MCF 10A (cell line): ENCODE results near the gene TCF15. TPM values are rescaled to one million over a fixed set of nuclear protein-coding genes. Genes with fewer than 3 reads are reported as not detected.

ENCODE experiments used
- BruUV-seq: library from RNA; stranded (reverse); fragments of 400-500 nt; replicated peaks from 2 replicates; lab custom pipeline; 2021; lab: Mats Ljungman, UMichigan
- CTCF ChIA-PET: fragments of 300-600 bp; sonication (Branson Sonifier 250); formaldehyde crosslinking; extraction: SDS; loops from one replicate; lab custom pipeline; 2021; ENCODE audit warnings: antibody characterized with exemption, inconsistent platforms; lab: Yijun Ruan, JAX
- POLR2A ChIA-PET: fragments of 300-600, 350-650 bp; sonication (Branson Sonifier 250); formaldehyde crosslinking; extraction: SDS; loops from one replicate; lab custom pipeline; 2020; ENCODE audit warnings: antibody characterized with exemption, inconsistent platforms; lab: Yijun Ruan, JAX
- DNase-seq: peaks from one replicate; pipeline ENCODE4 v3.0.0-alpha.2; 2018; ENCODE audit not compliant: unreplicated experiment
- H3K27ac Mint-ChIP-seq: one replicate; pipeline ENCODE4 v1.8.0; 2022; ENCODE audit warnings: mild to moderate bottlenecking, low read depth, mixed read lengths; ENCODE audit not compliant: unreplicated experiment
- H3K27me3 Mint-ChIP-seq: one replicate; pipeline ENCODE4 v1.8.0; 2022; ENCODE audit warnings: mixed read lengths; ENCODE audit not compliant: insufficient read depth, unreplicated experiment
- H3K36me3 Mint-ChIP-seq: one replicate; pipeline ENCODE4 v1.8.0; 2022; ENCODE audit warnings: mild to moderate bottlenecking, moderate library complexity, mixed read lengths; ENCODE audit not compliant: insufficient read depth, unreplicated experiment
- H3K4me1 Mint-ChIP-seq: one replicate; pipeline ENCODE4 v1.8.0; 2022; ENCODE audit warnings: mixed read lengths; ENCODE audit not compliant: insufficient read depth, unreplicated experiment
- H3K4me3 Mint-ChIP-seq: one replicate; pipeline ENCODE4 v1.8.0; 2022; ENCODE audit warnings: mild to moderate bottlenecking, moderate library complexity, mixed read lengths; ENCODE audit not compliant: unreplicated experiment
- H3K9me3 Mint-ChIP-seq: one replicate; pipeline ENCODE4 v1.8.0; 2022; ENCODE audit warnings: mixed read lengths; ENCODE audit not compliant: unreplicated experiment
- intact Hi-C: fragments of 100-400 bp; cut with micrococcal nuclease; formaldehyde crosslinking; loops from 2 replicates; pipeline ENCODE4 v1.14.1; 2022
- total RNA-seq: library from RNA; stranded (reverse); gene quantifications from 2 replicates; pipeline ENCODE4 v1.2.3, GENCODE V29; 2022
- TF ChIP-seq, protein P1 (sequence below): fragments of 200-600 bp; IDR thresholded peaks from one replicate; pipeline ENCODE4 v1.8.0; 2022; ENCODE audit warnings: antibody characterized with exemption, mild to moderate bottlenecking; ENCODE audit not compliant: unreplicated experiment

The TCF15 gene
- total RNA-seq, 1 experiment from 2014 or later, result not detected

DNA sequence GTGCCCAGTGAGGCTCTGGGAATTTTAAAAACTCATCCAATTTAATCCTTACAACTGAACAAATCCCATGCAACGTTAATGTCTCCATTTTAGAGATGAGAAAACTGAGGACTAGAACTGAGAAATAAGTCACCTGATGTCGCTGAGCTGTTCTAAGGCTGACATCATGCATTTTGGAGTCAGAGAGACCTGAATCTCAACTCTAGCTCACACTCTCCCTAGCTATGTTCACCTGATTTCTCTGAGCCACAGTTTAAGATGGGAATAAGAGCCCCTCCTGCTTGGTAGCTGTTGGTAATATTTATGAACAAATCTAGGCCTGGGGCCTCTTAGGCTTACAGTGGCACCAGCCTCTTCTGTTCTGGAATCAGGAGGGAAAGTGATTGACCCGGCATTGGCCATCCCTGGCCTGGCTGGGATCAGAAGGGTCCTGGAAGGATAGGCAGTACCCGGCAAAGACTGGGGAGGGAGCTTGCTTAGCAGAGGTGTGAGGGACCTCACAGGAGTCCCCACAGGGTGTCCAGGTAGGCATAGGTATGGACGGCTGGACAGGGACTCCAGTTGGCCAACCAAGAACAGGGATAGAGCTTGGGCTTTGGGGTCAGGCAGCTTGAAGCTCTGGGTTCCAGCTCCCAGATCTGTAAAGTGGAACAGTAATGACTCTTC, 47.7 kb downstream of the TCF15 start:
- TF ChIP-seq, protein P1, sequence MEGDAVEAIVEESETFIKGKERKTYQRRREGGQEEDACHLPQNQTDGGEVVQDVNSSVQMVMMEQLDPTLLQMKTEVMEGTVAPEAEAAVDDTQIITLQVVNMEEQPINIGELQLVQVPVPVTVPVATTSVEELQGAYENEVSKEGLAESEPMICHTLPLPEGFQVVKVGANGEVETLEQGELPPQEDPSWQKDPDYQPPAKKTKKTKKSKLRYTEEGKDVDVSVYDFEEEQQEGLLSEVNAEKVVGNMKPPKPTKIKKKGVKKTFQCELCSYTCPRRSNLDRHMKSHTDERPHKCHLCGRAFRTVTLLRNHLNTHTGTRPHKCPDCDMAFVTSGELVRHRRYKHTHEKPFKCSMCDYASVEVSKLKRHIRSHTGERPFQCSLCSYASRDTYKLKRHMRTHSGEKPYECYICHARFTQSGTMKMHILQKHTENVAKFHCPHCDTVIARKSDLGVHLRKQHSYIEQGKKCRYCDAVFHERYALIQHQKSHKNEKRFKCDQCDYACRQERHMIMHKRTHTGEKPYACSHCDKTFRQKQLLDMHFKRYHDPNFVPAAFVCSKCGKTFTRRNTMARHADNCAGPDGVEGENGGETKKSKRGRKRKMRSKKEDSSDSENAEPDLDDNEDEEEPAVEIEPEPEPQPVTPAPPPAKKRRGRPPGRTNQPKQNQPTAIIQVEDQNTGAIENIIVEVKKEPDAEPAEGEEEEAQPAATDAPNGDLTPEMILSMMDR, result no peak
- no peaks in the 10 kb centered on the region for H3K9me3 Mint-ChIP-seq
- no TSS peak for BruUV-seq
- H3K27me3 Mint-ChIP-seq, result peaks cover 25% of the 10 kb centered on the region
- intact Hi-C loops, result no loop called here
- no peaks in the 10 kb centered on the region for H3K4me1 Mint-ChIP-seq
- no peak overlapping the region for H3K4me3 Mint-ChIP-seq
- no peak overlapping the region for H3K27ac Mint-ChIP-seq
- POLR2A ChIA-PET, result interaction anchor here (1.1 to 1.4 kb wide), 3 partner anchors 171 to 177 kb away, joined by 3 to 7 read pairs (median 4); no protein-coding TSS in a partner anchor
- H3K36me3 Mint-ChIP-seq, result no peaks in the 10 kb centered on the region
- DNase-seq, result no peak
- CTCF ChIA-PET, result interaction anchor here (0.6 to 6.0 kb wide), 49 partner anchors 10 to 394 kb away, joined by 3 to 169 read pairs (median 5); partner anchors contain the start of genes CSNK2A1 and SLC52A3

DNA sequence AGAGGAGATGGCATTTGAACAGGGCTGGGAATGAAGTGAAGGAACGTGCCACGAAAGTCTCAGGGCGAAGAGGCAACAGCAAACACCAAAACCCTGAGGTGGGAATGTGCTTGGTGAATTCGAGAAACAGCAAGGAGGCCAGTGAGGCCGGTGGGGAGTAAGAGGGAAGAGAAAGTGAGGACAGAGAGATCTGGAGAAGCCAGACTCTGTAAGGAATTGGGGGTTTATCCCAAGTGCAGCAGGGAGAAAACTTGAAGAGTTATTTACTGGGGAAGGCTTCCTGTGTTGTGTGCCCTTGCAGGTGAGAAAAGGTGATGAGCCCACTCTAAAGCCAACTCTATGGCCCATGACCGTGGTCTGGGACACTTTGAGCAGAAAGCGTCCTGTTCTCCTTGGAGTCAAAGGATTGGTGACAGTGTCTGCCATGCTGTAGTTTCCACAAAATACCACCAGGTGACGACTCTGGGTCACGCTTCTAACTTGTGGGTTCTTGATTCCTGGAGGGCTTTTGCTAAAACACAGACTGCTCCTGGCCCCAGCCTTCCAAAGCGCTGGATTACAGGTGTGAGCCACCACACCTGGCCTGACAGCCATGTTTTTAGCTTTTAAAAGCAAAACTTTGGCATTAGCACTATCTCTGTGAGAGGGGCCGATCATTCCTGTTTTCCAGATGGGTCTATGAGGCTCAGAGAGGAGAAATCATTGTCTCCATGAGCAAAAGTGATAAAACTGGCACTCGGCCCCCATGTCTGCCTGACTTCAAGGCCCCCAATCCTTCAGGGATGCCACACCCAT, 48.5 kb downstream of the TCF15 start:
- H3K27me3 Mint-ChIP-seq, result peaks cover 18% of the 10 kb centered on the region
- TF ChIP-seq, protein P1, result peak; percentile 98
- H3K4me1 Mint-ChIP-seq, result no peaks in the 10 kb centered on the region
- ChIA-PET POLR2A (interaction anchor here (1.0 to 1.7 kb wide), 5 partner anchors 19 to 179 kb away, joined by 4 to 7 read pairs (median 5); no protein-coding TSS in a partner anchor), CTCF (interaction anchor here (0.6 to 6.0 kb wide), 51 partner anchors 10 to 395 kb away, joined by 3 to 169 read pairs (median 5); partner anchors contain the start of genes CSNK2A1 and SLC52A3)
- H3K4me3 Mint-ChIP-seq, result no peak overlapping the region
- intact Hi-C loops, result loop anchor here (1.0 kb wide), 4 partner anchors 84 to 207 kb away; no protein-coding TSS in a partner anchor
- no TSS peak for BruUV-seq
- H3K9me3 Mint-ChIP-seq, result no peaks in the 10 kb centered on the region
- peak; percentile 79 for DNase-seq
- no peak overlapping the region for H3K27ac Mint-ChIP-seq
- no peaks in the 10 kb centered on the region for H3K36me3 Mint-ChIP-seq

DNA sequence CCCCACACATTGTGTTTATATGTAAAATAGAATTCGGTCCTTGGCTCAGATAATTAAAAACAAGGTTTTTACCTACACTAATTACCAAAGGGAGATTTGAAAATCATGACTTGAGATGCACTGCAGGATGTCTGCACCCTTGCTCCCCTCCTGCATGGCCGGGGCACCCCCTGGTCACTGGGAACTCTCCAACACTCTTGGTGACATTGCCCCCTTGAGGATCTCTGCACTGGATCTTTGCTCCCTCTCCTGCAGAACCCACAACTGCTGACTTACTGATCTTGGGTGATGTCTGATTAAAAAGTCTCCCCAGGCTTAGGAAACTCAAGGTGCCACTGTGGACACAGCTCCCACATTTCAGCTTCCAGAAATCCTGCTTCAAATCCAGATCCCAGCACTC, 49.4 kb downstream of the TCF15 start:
- peaks cover 15% of the 10 kb centered on the region for H3K27me3 Mint-ChIP-seq
- BruUV-seq, result no TSS peak
- no peak for DNase-seq
- H3K9me3 Mint-ChIP-seq, result no peaks in the 10 kb centered on the region
- H3K4me1 Mint-ChIP-seq, result peaks cover 7% of the 10 kb centered on the region
- no peak overlapping the region for H3K4me3 Mint-ChIP-seq
- TF ChIP-seq, protein P1, result no peak
- no peaks in the 10 kb centered on the region for H3K36me3 Mint-ChIP-seq
- H3K27ac Mint-ChIP-seq, result no peak overlapping the region
- POLR2A ChIA-PET, result interaction anchor here (0.6 to 1.7 kb wide), 4 partner anchors 15 to 180 kb away, joined by 4 to 6 read pairs (median 4); no protein-coding TSS in a partner anchor
- intact Hi-C loops, result loop anchor here (1.0 kb wide), 4 partner anchors 85 to 206 kb away; no protein-coding TSS in a partner anchor
- CTCF ChIA-PET, result interaction anchor here (0.6 to 6.0 kb wide), 29 partner anchors 9 to 393 kb away, joined by 3 to 169 read pairs (median 4); partner anchors contain the start of gene CSNK2A1
